AG20443 (cell line): Measurements from ENCODE around the gene EML5.

ENCODE experiments used
- DNase-seq: peaks from one replicate; pipeline ENCODE4 v3.0.0; 2012; ENCODE audit warnings: low spot score, mixed read lengths

EML5 gene

DNA sequence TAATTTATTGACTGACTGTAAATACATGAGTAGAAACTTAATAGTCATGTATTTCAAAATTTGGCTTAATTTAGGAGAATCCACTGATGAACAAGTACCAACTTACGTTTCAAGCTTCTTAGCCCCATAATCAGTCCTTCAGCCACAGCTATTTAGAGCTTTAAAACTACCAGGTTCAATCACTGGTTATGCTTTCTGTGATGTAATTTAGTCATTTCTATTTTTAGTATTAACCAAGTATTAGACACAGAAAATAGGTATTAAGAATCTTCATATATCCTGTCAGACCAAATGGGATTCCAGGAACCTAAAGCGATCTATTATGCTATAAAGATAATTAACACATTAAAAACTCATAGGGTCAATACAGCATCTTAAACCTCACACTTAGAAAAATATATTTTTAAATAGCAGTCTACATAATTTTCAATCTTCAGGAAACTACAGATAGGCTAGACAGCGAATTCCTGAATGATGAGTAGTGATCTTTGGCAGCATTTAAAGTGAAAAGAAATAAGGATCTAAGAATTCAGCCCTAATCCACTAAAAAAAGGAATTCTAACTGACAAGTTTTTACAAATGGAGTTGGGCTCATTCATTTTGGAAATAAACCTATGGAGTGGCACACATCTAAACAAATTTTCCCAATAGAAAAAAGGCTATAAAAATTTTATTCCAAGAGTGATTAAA is 178.4 kb downstream of the EML5 start:
- peak; percentile 44 for DNase-seq

DNA sequence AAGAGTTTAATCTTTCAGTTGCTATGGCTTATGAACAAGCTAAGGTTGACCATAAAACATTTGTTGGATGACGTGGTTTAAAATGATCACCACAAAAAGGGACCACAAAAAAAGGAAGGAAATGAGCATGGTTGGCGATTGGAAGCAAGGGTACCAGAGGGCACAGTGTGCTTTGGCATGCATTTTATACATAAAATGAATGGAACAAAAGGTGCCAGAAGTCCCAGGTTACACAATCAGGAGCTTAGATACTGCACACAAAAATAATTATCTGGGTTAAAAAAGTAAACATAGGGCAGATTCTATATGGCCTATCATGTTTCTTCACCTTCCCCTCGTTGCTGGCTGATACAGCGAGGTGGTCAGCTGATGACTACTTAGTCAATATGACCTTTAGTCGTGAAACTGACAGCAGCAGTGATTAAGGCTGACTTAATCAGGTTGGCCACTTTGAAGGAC is 179.2 kb downstream of the EML5 start:
- DNase-seq = no peak

DNA sequence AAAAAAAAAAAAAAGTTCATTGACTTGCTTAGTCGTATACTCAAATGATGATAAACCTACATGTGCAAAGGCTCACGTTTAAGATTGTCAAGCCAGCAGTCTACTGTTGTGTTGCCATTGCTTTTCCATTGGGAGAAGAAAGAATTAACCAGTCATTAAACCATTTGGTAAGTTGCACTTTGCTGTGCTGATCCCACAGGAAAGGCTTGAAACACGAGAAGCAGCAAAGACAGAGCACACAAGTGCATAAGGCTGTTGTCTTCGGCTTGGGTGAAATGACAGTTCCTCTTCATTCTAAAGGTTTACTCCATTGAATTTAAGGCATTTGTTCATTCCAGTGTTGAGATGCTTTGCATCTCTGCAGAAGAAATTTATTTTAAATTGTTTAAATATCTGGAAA is 179.8 kb downstream of the EML5 start:
- DNase-seq = no peak

DNA sequence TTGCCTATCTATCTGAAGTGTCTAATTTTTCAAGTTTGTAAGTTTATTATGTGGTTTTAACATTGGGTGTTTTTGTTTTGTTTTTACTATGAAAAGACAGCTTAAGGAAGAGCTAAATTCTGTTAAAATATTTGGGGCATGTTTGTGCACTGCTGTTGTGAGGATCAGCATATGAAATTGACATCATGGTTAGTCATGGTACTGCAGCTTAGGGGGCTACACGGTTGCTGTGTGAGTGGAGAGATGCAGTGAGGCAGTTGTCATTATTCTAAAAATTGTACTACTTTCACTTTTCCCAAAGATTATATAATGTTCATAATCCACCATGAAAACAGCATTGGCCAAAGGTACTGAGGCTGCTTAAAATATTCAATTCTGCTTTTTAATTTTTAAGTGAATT is 180.9 kb downstream of the EML5 start:
- no peak for DNase-seq

DNA sequence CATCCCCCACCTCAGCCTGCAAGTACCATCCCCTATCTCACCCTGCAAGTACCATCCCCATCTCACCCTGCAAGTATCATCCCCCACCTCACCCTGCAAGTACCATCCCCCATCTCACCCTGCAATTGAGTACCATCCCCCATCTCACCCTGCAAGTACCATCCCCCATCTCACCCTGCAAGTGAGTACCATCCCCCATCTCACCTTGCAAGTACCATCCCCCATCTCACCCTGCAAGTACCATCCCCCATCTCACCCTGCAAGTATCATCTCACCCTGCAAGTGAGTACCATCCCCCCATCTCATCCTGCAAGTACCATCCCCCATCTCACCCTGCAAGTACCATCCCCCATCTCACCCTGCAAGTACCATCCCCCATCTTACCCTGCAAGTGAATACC is 184.9 kb downstream of the EML5 start:
- no peak for DNase-seq

DNA sequence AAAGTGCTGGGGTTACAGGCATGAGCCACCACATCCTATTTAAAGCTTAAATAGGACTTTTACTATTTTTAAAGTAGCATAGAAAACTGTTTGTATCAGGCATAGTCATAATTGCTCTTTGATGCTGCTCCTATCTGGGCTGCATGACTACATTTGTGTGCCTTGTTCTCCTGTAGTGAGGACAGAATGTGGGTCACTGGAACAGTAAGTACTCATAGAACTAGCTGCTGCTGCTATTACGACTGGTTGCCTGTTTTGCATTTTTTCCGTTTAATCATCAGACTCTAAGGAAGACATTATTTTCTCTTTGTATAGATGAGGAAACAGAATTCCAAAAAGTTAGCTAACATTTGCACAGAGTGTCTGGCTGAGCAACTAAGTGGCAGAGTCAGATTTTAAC is 187.2 kb downstream of the EML5 start:
- DNase-seq = no peak

DNA sequence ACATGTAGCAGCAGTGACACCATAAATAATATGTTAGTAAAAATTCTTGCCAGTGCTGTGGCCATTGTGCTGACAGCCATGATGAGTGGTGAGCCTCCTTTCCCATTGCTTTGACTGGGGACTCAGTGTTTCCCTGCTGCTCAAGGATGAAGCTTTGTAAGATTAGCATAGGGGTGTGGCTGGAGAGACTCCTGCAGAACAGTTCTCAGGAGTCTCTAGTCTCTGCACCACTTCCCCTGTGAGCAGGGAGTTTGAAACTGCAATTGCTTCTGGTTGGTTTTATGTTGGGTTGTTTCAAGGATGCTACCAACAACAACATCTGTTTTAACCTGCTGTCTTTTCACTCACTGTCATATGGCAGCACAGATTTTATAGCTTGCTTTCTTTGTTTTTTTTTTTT is 188.5 kb downstream of the EML5 start:
- DNase-seq = no peak

DNA sequence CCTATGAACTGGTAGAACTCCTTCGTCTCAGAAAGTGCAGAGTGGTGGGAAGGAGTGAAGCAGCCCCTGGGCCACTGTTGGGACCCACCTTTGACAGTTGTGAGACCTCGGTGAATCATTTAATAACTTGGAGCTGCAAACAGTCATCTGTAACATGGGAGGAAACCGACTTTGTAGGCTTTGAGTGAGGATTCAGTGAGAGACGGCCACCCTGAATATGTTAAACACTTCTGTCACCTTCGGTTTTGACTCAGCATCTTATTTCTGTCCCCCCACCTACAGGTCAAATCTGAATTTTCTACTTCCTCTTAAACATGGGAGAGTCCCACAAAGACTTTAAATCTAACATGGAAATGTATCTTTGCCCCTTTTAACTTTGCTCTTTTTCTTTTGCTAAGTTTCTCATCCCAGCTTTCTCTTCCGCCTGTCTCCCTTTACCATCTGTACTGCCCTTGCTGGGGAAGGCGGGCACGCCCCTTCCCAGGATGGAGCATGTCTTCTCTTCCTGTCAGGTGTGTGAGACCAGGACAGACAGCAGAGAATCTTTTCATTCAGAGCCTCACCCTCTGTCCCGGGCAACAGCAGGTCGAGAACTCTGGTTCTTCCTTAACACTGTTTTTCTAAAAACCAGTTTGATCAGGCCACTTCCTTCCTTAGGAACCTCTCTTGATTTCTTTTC is 192.9 kb downstream of the EML5 start:
- no peak for DNase-seq

DNA sequence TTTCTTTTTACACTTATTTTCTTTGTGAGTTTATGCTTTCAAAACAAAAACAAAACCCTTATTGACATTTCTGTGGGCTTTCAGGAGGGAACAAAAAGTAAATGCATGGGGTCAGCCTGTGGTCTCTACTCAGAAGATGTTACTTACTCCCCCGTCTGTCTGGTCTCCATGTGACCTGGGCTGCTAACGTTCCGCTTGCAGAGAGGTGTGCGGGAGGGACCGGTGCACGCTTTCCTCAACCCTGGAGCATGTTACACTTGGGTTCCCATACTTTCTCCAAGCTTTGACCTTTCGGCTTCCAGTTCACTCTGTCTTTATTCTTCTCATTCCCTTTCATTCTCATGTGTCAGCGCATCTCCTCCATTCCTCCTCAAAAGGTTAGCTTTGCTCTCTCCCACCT is 193.4 kb downstream of the EML5 start:
- no peak for DNase-seq

DNA sequence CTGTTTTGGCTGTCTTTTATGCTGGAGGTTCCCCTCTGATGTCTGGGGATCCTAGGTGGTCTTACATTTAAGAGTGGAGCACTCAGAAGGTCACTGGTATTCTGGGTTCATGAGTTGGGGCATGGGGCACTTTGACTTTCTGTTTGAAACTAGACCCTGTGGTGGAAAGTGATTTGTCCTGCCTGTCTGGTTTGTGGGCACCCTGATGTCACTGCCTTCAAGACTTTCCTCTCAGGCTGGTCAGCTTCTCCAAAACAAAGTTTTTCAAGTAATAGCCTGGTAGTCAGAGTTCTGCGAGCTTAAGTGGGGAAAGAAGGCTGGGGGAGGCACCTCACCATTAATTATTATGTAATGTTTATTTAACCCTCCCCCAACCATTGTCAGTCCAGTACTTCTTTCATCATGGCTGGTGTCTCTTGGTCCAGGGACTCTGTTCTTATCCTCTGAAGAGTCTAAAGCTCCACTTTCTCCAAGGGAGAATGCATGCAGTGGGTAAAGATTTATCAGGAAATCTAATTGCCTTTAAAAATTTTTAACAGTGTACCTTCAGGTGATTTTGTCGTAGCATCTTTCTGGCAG is 194.6 kb downstream of the EML5 start:
- no peak for DNase-seq

DNA sequence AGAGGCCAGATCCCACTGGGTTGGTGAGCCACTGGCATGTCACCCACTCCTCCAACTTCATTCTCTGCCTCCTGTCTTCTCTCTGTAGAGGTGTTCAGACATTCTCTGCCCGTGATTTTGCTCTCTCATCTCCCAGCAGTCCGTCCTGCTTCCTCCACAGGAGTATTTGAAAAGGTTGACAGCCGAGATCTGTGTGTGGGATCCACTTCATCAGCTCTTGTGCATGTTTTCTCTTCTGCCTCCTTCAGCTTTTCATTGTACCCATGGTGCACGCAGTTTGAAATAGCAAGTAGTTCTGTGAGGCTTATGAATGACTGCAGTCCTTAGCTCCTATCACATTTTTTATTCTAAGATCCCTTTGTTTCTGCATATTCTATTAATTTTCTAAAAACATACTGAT is 195.2 kb downstream of the EML5 start:
- no peak for DNase-seq

DNA sequence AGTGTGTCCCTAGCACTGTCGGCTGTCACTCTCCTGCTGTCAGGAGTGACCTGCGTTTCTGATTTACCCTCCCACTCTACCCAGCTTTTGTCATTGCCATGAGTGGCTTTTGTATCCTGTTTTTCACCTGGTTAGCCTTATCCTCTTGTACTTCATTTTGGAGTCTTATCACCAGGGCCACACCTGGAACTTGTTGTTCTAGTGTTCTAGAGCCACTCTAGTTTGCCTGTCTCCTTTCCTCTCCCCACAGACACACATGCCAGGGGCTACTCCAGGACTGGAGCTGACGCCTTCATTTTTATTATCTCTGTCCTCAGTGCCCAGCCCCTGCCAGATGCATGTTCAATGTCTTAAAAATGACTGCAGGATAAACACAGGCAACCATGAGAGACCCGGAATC is 195.7 kb downstream of the EML5 start:
- DNase-seq = no peak

DNA sequence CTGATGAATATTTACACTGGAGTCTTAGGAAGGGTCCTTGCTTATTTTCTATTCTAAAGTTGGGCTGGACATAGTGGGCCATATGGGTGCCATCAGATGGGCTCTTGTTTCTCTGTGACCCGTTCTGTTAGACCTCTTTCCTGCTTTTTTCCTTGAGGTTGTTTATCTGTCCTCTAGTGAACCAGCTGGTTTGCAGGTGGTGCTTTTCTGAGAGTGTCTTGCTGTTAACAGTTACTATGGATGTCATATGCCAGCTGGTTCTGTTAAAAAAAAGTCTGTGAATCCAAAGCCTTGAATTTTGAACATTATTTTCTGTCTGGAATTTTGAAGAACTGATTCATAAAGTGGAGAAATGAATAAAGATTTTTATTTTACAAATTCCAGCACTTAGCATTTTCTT is 200.7 kb downstream of the EML5 start:
- DNase-seq = no peak

DNA sequence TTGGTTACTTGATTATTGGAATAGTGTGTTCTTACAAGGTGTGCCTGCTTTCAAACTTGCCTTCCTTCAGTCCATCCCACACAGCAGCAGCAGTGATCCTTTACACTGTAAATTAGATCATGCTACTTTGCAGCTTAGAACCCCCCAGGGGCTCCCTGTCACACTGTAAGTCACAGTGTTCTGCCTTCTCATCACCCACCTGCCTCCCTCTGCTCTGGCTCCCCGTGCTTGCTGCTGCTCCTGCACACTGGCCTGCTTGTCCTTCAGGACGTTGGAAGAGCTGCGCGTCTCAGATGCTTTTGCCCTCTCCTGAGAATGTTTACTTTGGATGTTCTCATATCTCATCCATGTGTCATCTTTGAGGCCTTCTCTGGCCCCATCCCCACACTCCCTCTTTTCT is 202.6 kb downstream of the EML5 start:
- no peak for DNase-seq

DNA sequence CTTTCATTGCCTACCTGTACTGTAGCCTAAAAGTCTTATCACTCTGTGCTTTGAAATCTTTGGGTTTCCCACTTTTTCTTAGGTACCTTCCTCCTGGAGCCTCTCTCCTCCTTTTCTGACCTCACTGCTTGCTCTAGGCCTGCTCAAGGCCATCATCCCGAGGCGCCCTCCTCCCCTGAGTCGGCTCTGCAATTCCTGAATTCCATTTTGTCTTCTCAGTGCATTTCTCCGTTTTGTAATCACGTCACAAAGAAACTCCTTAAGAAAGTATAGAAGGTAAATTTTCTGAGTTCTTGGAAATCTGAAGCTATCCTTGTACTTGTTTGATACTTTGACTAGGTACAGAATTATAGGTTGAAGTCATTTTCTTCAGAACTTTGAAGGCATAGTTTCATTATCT is 204.7 kb downstream of the EML5 start:
- DNase-seq = no peak

DNA sequence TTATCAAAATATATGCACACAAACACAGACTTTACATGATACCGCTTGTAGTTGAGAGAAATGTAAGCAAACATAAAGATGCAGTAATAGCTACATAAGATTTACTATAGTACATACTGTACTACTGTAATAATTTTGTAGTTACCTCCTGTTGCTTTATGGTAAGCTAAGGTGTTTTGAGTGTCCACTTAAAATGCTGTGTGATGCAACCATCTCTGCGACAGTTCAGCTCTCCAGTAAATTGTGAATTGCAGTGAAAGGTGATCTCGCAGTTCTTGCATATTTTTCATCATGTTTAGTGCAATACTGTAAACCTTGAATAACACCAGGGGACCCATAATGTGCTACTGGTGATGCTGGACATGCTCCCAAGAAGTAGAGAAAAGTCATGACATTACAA is 208.3 kb downstream of the EML5 start:
- no peak for DNase-seq

DNA sequence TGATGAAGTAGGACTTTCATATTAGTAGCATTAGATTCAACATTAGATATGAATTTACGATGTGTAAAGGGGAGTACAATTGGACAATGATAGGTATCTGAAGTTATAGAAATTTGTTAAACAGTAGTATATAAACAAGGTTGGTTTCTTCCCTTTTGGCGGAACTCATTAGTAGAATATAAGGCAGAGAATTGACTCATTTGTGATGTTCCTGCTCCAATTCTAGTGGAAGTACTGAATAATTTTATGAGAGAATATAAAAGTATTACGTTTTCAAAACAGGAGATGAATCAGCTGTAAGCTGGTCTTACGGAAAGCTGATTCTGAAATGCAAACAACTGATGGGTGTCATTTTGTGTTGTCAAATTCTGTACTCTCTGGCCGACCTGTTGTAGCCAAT is 216.5 kb downstream of the EML5 start:
- no peak for DNase-seq

DNA sequence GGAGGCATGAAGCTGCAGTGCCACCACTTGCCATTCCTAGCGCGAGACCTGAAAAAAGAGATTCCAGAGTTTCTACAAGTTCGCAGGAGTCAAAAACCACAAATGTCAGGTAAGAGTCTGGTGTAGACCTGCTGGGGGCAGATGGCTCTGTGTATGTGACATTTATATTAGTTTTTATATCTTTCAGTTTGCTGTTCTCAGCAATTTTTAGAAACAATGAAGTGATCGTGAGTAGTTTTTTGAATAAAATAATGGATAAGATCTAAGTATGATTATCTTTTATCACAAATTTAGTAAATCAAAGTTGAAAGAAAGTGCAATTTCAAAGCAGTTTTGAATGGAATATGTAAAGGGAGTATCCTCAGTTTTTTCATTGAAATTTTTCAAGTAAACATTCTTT is 220.6 kb downstream of the EML5 start:
- DNase-seq = no peak

DNA sequence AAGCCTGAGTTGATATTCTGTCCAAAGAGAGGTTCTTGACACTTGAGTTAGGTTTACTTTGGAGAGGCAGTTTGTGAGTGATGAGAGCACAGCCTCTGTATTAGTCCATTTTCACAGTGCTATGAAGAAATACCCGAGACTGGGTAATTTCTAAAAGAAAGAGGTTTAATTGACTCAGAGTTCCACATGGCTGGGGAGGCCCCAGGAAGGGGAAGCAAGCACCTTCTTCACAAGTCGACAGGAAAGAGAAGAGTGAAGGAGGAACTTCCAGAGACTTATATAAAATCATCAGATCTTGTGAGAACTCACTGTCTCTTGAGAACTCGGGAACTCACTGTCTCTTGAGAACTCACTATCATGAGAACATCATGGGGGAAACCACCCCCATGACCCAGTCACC is 224.6 kb downstream of the EML5 start:
- no peak for DNase-seq

DNA sequence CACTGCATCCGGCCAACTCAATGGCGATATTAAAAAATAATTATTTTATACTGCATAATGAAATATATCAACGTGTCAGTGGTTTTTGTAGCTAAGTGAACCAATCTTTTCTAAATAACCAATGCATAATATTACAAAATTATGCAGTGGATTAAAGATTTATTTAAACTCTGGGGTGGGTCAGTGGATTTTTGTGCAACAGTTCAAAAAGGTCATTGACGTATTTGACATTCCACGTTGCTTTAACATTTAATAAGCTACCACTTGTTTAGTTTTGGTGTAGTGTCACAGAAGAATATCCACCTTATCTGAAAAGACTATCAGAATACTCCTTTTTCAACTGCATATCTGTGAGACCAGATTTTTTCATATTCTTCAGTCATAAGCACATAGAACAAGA is 227.3 kb downstream of the EML5 start:
- DNase-seq = no peak

DNA sequence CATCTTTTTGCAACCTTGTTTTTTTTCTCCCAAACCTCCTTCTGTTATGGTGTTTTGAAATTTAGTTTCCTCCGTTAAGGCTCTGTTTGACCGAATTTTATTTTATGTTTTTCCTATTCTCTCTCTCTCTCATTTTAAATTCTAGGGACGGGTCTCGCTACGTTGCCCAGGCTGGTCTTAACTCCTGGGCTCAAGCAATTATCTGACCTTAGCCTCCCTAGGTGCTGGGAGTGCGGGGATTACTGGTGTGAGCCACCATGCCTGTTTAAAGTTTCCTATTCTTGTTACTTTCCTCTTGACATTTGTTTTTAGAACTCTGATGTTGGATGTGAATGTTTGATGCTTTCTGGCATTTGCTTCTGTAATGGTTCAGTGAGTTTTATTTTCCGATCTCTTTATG is 228.9 kb downstream of the EML5 start:
- no peak for DNase-seq

DNA sequence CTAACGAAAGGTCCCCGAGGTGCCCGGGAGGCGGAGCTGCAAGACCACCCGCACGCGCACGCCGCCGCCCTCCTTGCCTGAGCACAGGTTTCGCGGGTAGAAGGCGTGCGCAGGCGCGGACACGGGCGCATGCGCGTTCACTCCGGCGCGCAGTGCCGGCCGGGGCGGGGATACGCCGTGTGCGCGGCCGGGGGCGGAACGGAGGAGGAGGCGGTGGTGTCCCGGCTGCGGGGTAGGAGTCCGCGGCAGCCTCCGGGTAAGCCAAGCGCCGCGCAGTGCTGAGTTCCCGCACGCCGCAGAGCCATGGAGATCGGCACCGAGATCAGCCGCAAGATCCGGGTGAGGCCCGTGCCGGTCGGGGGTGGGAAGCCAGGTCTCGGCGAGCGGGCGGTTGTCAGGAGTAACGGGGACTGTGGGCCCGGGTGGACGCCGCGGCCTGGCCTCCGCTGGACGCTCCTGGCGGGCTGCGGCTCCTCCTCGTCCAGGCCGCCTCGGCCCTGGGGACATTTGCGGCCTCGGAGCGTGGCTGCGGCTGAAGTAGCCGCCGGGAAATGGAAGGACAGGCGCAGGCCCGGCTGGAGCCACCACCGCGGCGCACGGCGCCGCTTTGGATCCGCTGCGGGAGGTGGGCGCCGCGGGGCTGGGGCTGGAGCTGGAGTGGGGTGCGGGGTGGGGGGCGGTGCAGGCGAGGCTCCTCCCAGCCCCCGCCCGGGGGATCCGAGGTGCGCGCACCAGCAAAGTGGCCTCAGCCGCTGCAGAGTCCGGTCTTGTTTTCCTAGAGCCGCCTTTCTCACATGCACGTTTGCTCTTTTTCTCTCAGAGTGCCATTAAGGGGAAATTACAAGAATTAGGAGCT is 229.7 kb downstream of the EML5 start, which contains the start of gene ZC3H14:
ZC3H14 (plus strand) TSS at position 207 of the 856 bp plus-strand sequence; CDS start at position 304, 97 bp downstream.
- peak; percentile 98 for DNase-seq

DNA sequence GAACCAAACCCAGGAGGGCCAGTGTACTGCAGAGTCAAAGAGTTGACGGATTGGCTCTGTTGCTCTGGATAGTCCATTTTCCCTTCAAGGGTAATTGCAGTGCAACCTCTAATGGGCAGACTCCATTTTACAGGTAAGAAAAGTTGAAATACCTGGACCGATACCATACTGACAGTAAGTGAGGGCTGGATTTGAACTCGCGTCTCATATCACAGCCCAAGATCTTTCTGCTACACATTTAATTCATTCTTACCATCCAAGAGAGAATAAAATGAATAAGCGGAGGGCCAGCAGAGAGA is 230.3 kb downstream of the EML5 start:
- DNase-seq = peak; percentile 7
